ENCODE data around the gene INTS1.
"Not testable (repeated sequence)": the region's sequence is repeated elsewhere in the genome, so short reads cannot be mapped to it uniquely, and the experiment has no call there.

INTS1 gene

GRCh38 chr7:1459920-1460820 lies 44.0 kb downstream of the INTS1 start:
- no peak for DNase-seq

GRCh38 chr7:1459512-1459892 lies 44.7 kb downstream of the INTS1 start:
- DNase-seq: peak; percentile 96

GRCh38 chr7:1458683-1459511 lies 45.3 kb downstream of the INTS1 start, which contains the start of gene MICALL2:
TSS of gene MICALL2 (minus strand) at chr7:1459470. CDS start at chr7:1459326, 144 bp downstream.
- peak; percentile 50 for DNase-seq

- no peak for DNase-seq
These were observed 46.1 kb downstream of the INTS1 start for GRCh38 chr7:1457949-1458682.

DNA sequence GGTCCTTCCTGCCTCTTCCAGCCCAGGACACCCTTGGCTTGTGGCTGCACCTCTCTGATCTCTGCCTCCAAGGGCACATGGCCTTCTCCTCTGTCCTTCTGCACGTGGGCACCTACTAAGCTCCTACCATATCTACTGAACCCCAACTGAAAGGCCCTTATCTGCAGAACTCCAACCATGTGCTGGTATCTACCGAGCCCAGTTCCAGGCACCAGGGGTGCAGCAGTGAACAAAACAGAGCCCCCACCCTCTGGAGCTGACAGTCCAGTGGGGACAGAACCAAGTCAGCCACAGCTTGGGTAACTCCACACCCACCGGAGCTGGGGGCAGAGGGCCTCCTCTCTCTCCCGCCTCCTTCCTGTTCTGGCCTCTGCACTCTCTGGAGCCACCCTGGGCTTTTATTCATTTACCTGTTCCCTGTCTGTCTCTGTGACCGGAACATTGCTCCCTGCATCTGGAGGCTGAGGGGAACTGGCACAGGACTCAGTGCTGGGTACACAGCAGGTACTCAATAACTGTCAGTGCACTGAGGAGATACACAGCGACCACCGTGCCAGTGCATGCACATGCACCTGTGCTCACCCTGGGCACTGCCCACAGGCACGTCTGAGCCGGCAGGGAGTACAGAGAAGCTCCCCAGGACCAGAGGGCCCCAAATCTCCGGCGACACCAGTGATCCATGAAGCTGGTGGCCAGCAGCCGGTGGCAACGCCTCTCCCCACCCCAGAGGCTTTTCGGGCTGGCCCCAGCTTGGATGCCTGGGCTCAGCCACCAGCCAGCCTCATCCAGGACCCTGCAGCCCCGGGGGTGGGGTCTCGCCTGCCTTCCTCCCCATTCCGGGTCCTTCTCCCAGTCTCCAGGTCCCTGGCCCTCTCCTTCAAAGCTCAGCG lies 46.9 kb downstream of the INTS1 start:
- DNase-seq: no peak

DNA sequence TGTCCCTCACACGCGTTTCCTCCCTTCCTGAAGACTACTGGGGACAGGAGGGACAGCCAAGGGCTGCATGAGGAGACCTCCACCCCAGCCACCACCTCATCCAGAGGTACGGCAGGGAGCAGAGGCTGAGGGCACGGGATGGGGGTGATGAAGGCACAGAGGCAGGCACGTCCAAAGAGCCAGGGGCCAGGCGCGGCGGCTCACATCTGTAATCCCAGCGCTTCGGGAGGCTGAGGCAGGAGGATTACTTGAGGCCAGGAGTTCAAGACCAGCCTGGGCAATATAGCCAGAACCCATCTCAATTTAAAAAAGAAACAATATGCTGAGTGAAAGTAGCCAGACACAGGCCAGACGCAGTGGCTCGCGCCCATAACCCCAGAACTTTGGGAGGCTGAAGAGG lies 48.2 kb downstream of the INTS1 start:
- no peak for DNase-seq

GRCh38 chr7:1455241-1455939 lies 48.8 kb downstream of the INTS1 start:
- DNase-seq: no peak

- no peak for DNase-seq
These were observed 49.6 kb downstream of the INTS1 start for GRCh38 chr7:1454542-1454941.

- DNase-seq: no peak
These were observed 52.0 kb downstream of the INTS1 start for GRCh38 chr7:1452205-1452604.

- DNase-seq: no peak
These were observed 53.2 kb downstream of the INTS1 start for GRCh38 chr7:1450987-1451386.

GRCh38 chr7:1450431-1450830 lies 53.8 kb downstream of the INTS1 start:
- DNase-seq: no peak

DNA sequence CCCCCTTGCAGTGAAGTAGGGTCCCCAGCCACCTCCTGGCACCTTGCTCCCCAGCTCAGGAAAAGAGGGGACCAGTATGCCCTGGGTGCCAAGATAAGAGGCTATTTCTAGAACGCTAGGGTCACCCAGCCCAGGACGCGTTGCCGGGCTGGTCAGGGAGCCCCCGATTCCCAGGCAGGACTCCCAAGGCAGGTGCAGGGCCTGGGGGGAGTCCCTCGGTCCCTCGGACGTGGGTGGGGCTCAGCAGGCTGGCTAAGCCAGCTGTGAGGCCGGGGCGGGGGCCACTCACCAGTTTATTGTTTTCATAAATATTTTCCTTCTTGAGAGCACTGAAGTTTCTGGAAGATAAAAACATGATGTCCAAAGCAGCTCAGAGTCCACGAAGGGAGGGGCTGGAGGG lies 54.2 kb downstream of the INTS1 start:
- DNase-seq: no peak

GRCh38 chr7:1449501-1449900 lies 54.7 kb downstream of the INTS1 start:
- DNase-seq: no peak

- DNase-seq: no peak
These were observed 55.2 kb downstream of the INTS1 start for GRCh38 chr7:1448958-1449357.

GRCh38 chr7:1447551-1448244 lies 56.5 kb downstream of the INTS1 start:
- no peak for DNase-seq

DNA sequence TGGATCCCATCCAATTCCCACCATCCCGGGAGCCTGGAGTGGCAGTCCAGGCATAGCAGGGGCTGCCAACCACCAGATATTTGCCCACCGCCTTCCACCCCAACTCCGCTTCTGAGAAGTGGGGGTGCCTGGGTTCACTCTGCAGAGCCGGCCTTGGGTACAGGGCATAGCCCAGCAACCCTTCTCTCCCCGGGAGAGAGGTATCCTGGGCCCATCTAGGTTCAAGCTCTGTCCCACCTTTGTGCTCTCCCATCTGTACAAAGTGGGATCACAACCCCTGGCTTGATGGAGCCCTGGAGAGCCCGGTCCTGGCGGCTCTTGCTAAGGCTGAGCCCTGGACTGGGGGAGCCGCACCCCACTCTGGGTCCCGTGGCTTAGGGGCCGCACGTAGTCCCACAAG lies 57.1 kb downstream of the INTS1 start:
- no peak for DNase-seq

- peak; percentile 63 for DNase-seq
These were observed 57.6 kb downstream of the INTS1 start for GRCh38 chr7:1446620-1447032.

GRCh38 chr7:1446026-1446425 lies 58.2 kb downstream of the INTS1 start:
- not testable (repeated sequence) for DNase-seq

- DNase-seq: no peak
These were observed 58.8 kb downstream of the INTS1 start for GRCh38 chr7:1445341-1445740.

- no peak for DNase-seq
These were observed 59.3 kb downstream of the INTS1 start for GRCh38 chr7:1444925-1445322.
